Hepatocyte (in vitro differentiated cells): ENCODE measurements around the gene NT5C2. TPM values are rescaled to one million over a fixed set of nuclear protein-coding genes. Genes with fewer than 3 reads are reported as not detected.

Experiments
- DNase-seq: peaks from one replicate; pipeline ENCODE4 v3.0.0-alpha.2; 2016; ENCODE audit warnings: low spot score
- H2AFZ ChIP-seq: fragments of 200-600 bp; sonication (generic); 2 replicates; pipeline ENCODE4 v1.6.0; 2016; ENCODE audit warnings: antibody characterized with exemption, mild to moderate bottlenecking
- H3K27ac ChIP-seq: fragments of 200-600 bp; sonication (generic); 2 replicates; pipeline ENCODE4 v1.5.1; 2016; ENCODE audit warnings: mild to moderate bottlenecking
- H3K27me3 ChIP-seq: fragments of 200-600 bp; sonication (generic); 2 replicates; pipeline ENCODE4 v1.6.1; 2016
- H3K36me3 ChIP-seq: fragments of 200-600 bp; sonication (generic); replicated peaks from 2 replicates; pipeline ENCODE4 v1.5.1; 2016; ENCODE audit warnings: low read depth; ENCODE audit not compliant: insufficient read depth
- H3K4me1 ChIP-seq: fragments of 200-600 bp; sonication (generic); 2 replicates; pipeline ENCODE4 v1.5.1; 2016; ENCODE audit warnings: mild to moderate bottlenecking, moderate library complexity; ENCODE audit not compliant: insufficient read depth
- H3K4me2 ChIP-seq: fragments of 200-600 bp; sonication (generic); 2 replicates; pipeline ENCODE4 v1.6.0; 2016
- H3K4me3 ChIP-seq: fragments of 200-600 bp; sonication (generic); 2 replicates; pipeline ENCODE4 v1.5.1; 2016; ENCODE audit warnings: mild to moderate bottlenecking
- H3K79me2 ChIP-seq: fragments of 200-600 bp; sonication (generic); 2 replicates; pipeline ENCODE4 v1.6.0; 2017; ENCODE audit warnings: mild to moderate bottlenecking
- H3K9me2 ChIP-seq: fragments of 200-600 bp; sonication (generic); replicated peaks from 2 replicates; pipeline ENCODE4 v1.6.0; 2017; ENCODE audit warnings: mild to moderate bottlenecking; ENCODE audit not compliant: insufficient read depth
- H3K9me3 ChIP-seq: fragments of 200-600 bp; sonication (generic); 2 replicates; pipeline ENCODE4 v1.5.1; 2016; ENCODE audit warnings: low read depth, mild to moderate bottlenecking
- H4K20me1 ChIP-seq: fragments of 200-600 bp; sonication (generic); 2 replicates; pipeline ENCODE4 v1.6.0; 2016; ENCODE audit warnings: mild to moderate bottlenecking; ENCODE audit not compliant: insufficient read depth, poor library complexity, severe bottlenecking
- CTCF ChIP-seq: fragments of 200-600 bp; sonication (generic); IDR thresholded peaks from 2 replicates; pipeline ENCODE4 v1.5.1; 2016; ENCODE audit warnings: antibody characterized with exemption, mild to moderate bottlenecking; ENCODE audit not compliant: poor library complexity
- EZH2 ChIP-seq: fragments of 200-600 bp; sonication (generic); IDR thresholded peaks from 2 replicates; pipeline ENCODE4 v1.6.1; 2016; ENCODE audit warnings: antibody characterized with exemption, mild to moderate bottlenecking, borderline replicate concordance
- EZH2phosphoT487 ChIP-seq: fragments of 200-600 bp; sonication (generic); IDR thresholded peaks from one replicate; pipeline ENCODE4 v1.6.1; 2018; ENCODE audit warnings: antibody characterized with exemption, mild to moderate bottlenecking, low read depth, moderate library complexity; ENCODE audit not compliant: unreplicated experiment, severe bottlenecking
- WGBS: methylation state at CpG from one replicate; pipeline ENCODE4 v1.1.6; 2016; ENCODE audit warnings: low lambda C conversion rate; ENCODE audit errors: missing lambda C conversion rate; 5-methylcytosine and 5-hydroxymethylcytosine counted together
- polyA plus RNA-seq: library from polyadenylated mRNA; unstranded; fragments of >200 nt; fragmentation: Nextera tagmentation; extraction: Ambion mirVana; gene quantifications from 2 replicates; pipeline ENCODE4 v1.2.1, GENCODE V29; 2016
- total RNA-seq: library from RNA; depleted of rRNA; stranded (reverse); fragments of >200 nt; gene quantifications from 2 replicates; pipeline ENCODE4 v1.2.3, GENCODE V29; 2014

The NT5C2 gene
- total and polyA plus RNA-seq, 2 experiments from 2014 or later: 50.7 to 52.0 TPM

- peaks cover 32% of the 10 kb centered on the region for H3K79me2 ChIP-seq
- no peak overlapping the region for H2AFZ ChIP-seq
- no peaks in the 10 kb centered on the region for H3K9me3 ChIP-seq
- H4K20me1 ChIP-seq: no peaks in the 10 kb centered on the region
- no peaks in the 10 kb centered on the region for H3K9me2 ChIP-seq
- H3K4me2 ChIP-seq: no peak overlapping the region
- WGBS: 82% methylated on average over 4 of the region's 4 CpGs
- H3K27ac ChIP-seq: peak overlapping the region; percentile 65
- no peaks in the 10 kb centered on the region for H3K27me3 ChIP-seq
- H3K4me3 ChIP-seq: no peak overlapping the region
- H3K4me1 ChIP-seq: peaks cover 18% of the 10 kb centered on the region
- H3K36me3 ChIP-seq: no peaks in the 10 kb centered on the region
- TF ChIP-seq EZH2 (no peak), EZH2phosphoT487 (no peak), CTCF (no peak)
- DNase-seq: no peak
These were observed 80.9 kb downstream of the NT5C2 start for GRCh38 chr10:103111918-103112877.

GRCh38 chr10:103111031-103111917 is 81.8 kb downstream of the NT5C2 start:
- 24% methylated on average over 2 of the region's 2 CpGs for WGBS
- no peaks in the 10 kb centered on the region for H4K20me1 ChIP-seq
- no peaks in the 10 kb centered on the region for H3K9me3 ChIP-seq
- no peak overlapping the region for H2AFZ ChIP-seq
- H3K4me1 ChIP-seq: peaks cover 18% of the 10 kb centered on the region
- no peaks in the 10 kb centered on the region for H3K36me3 ChIP-seq
- no peak overlapping the region for H3K4me3 ChIP-seq
- TF ChIP-seq CTCF (no peak), EZH2 (no peak), EZH2phosphoT487 (no peak)
- peak overlapping the region; percentile 44 for H3K4me2 ChIP-seq
- H3K27me3 ChIP-seq: no peaks in the 10 kb centered on the region
- DNase-seq: no peak
- H3K9me2 ChIP-seq: no peaks in the 10 kb centered on the region
- peak overlapping the region; percentile 65 for H3K27ac ChIP-seq
- H3K79me2 ChIP-seq: peaks cover 25% of the 10 kb centered on the region

GRCh38 chr10:103110407-103110806 is 82.7 kb downstream of the NT5C2 start:
- Histone ChIP-seq H3K36me3 (no peaks in the 10 kb centered on the region), H3K9me3 (no peaks in the 10 kb centered on the region), H3K4me1 (peaks cover 18% of the 10 kb centered on the region), H3K9me2 (no peaks in the 10 kb centered on the region), H4K20me1 (no peaks in the 10 kb centered on the region), H2AFZ (no peak overlapping the region), H3K27ac (no peak overlapping the region), H3K79me2 (peaks cover 31% of the 10 kb centered on the region), H3K4me3 (no peak overlapping the region), H3K27me3 (no peaks in the 10 kb centered on the region), H3K4me2 (no peak overlapping the region)
- TF ChIP-seq CTCF: no peak
- no peak for TF ChIP-seq EZH2
- TF ChIP-seq EZH2phosphoT487: no peak
- DNase-seq: no peak
